Measurements from ENCODE around the gene CRYBG1. TPM values are rescaled to one million over a fixed set of nuclear protein-coding genes. Genes with fewer than 3 reads are reported as not detected.

CRYBG1 gene
- total RNA-seq, 1 donor, result 105 TPM

- H3K4me3 ChIP-seq (ENCODE audit: low read depth, low read length), result no peak overlapping the region
- no peak for TF ChIP-seq CTCF (IDR thresholded peaks at IDR 0.05; ENCODE audit: insufficient read depth, low read length)
- DNase-seq (ENCODE audit: low read depth), result no peak
Measured at GRCh38 chr6:106426250-106426970, 65.9 kb downstream of the CRYBG1 start.

GRCh38 chr6:106430466-106430865 lies 69.9 kb downstream of the CRYBG1 start:
- no peak for DNase-seq (ENCODE audit: low read depth)
- TF ChIP-seq CTCF (IDR thresholded peaks at IDR 0.05; ENCODE audit: insufficient read depth, low read length), result no peak
- H3K4me3 ChIP-seq (ENCODE audit: low read depth, low read length), result no peak overlapping the region

GRCh38 chr6:106431405-106431804 lies 70.9 kb downstream of the CRYBG1 start:
- TF ChIP-seq CTCF (IDR thresholded peaks at IDR 0.05; ENCODE audit: insufficient read depth, low read length), result no peak
- DNase-seq (ENCODE audit: low read depth), result no peak
- no peak overlapping the region for H3K4me3 ChIP-seq (ENCODE audit: low read depth, low read length)

- no peak for DNase-seq (ENCODE audit: low read depth)
- no peak for TF ChIP-seq CTCF (IDR thresholded peaks at IDR 0.05; ENCODE audit: insufficient read depth, low read length)
- H3K4me3 ChIP-seq (ENCODE audit: low read depth, low read length), result no peak overlapping the region
Measured at GRCh38 chr6:106431972-106432371, 71.5 kb downstream of the CRYBG1 start.

- no peak for DNase-seq (ENCODE audit: low read depth)
- no peak overlapping the region for H3K4me3 ChIP-seq (ENCODE audit: low read depth, low read length)
- no peak for TF ChIP-seq CTCF (IDR thresholded peaks at IDR 0.05; ENCODE audit: insufficient read depth, low read length)
Measured at GRCh38 chr6:106434530-106434929, 74.0 kb downstream of the CRYBG1 start.

- H3K4me3 ChIP-seq (ENCODE audit: low read depth, low read length), result no peak overlapping the region
- TF ChIP-seq CTCF (IDR thresholded peaks at IDR 0.05; ENCODE audit: insufficient read depth, low read length), result no peak
- DNase-seq (ENCODE audit: low read depth), result no peak
Measured at GRCh38 chr6:106439459-106439858, 78.9 kb downstream of the CRYBG1 start.

- no peak for DNase-seq (ENCODE audit: low read depth)
- TF ChIP-seq CTCF (IDR thresholded peaks at IDR 0.05; ENCODE audit: insufficient read depth, low read length), result no peak
- H3K4me3 ChIP-seq (ENCODE audit: low read depth, low read length), result no peak overlapping the region
Measured at GRCh38 chr6:106440546-106440945, 80.0 kb downstream of the CRYBG1 start.

All from fibroblast of the aortic adventitia (primary cell).